ENCODE measurements around the gene PRR20G.

DNA sequence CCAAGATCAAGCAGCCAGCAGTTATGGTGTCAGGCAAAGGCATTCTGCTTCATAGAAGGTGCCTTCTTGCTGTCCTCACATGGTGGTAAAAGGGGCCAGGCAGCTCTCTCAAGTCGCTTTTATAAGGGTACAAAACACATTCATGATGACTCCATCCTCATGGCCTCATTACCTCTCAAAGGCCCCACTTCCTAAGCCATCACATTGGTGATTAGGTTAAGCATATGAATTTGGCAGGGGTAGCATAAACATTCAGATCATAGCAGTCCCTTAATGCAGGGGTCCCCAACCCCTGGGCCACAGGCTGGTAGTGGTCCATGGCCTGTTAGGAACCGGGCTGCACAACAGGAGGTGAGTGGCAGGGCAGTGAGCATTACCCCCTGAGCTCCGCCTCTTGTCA lies 52.1 kb downstream of the PRR20G start:
- TF ChIP-seq EZH2 (IDR thresholded peaks at IDR 0.05; ENCODE audit: insufficient read depth, poor library complexity, severe bottlenecking) (no peak), EZH2phosphoT487 (IDR thresholded peaks at IDR 0.05; ENCODE audit: insufficient read depth, low read depth) (no peak)
